HL-60 (cell line): ENCODE data around the gene HEYL.

ENCODE experiments used
- DNase-seq, 2 experiments: peaks; one replicate each; pipeline ENCODE4 v3.0.0-alpha.2; 2010 to 2020; ENCODE audit warnings: low read depth in 1 of 2, low spot score in 1 of 2
- H3K27ac ChIP-seq: fragments of 250-450 bp; sonication (Bioruptor Pico); replicated peaks from 2 replicates; pipeline ENCODE4 v1.5.1; 2020; ENCODE audit warnings: mild to moderate bottlenecking, moderate library complexity
- H3K27me3 ChIP-seq: fragments of 250-450 bp; sonication (Bioruptor Pico); 2 replicates; pipeline ENCODE4 v1.5.1; 2021; ENCODE audit warnings: mild to moderate bottlenecking, moderate library complexity; ENCODE audit not compliant: insufficient read depth, poor library complexity, severe bottlenecking
- H3K4me3 ChIP-seq: replicated peaks from 2 replicates; pipeline ENCODE4 v1.5.1; 2011; ENCODE audit warnings: mild to moderate bottlenecking, control low read depth, low read length; ENCODE audit not compliant: insufficient read depth
- GABPA ChIP-seq: IDR thresholded peaks from 2 replicates; pipeline ENCODE4 v1.6.1; 2012; ENCODE audit warnings: low read depth
- POLR2AphosphoS5 ChIP-seq: IDR thresholded peaks from 2 replicates; pipeline ENCODE4 v1.6.1; 2012; ENCODE audit warnings: low read depth
- SPI1 ChIP-seq: IDR thresholded peaks from 2 replicates; pipeline ENCODE4 v1.6.1; 2012; ENCODE audit warnings: low read depth, mild to moderate bottlenecking, borderline replicate concordance
- TF ChIP-seq, protein P1 (sequence below): IDR thresholded peaks from 2 replicates; pipeline ENCODE4 v1.6.1; 2012; ENCODE audit warnings: low read depth; ENCODE audit not compliant: insufficient replicate concordance
- TF ChIP-seq, protein P2 (sequence below): IDR thresholded peaks from one replicate; pipeline ENCODE4 v1.5.1; 2011; ENCODE audit warnings: low read length, control low read depth, inconsistent platforms; ENCODE audit not compliant: insufficient read depth

Gene HEYL

DNA sequence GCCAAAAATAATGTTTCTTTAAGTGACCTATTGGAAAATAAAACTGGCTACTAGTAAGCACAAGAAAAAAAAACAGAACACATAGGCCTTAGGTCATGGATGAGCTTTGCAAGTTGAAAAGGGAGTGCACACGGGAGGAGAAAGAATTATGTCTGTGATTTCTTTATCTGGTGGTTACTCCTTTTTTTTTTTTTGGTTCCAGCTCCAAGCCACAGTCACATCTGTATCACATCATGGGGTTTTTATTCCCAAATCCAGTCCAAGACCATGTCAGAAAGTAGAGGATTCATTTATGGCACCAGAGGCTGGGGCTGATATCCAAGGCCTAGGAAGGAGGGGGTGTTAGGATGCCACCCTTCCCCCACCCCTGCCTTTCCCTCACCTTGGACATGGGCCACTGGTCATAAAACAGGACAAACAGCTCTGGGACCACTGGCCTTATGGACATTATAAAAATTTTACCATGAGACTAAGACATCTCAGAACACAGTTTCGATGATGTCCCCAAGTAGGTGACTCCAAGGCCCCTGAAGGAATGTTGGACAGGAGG, 10.3 kb upstream of the HEYL start:
- TF ChIP-seq GABPA = no peak
- no peak for TF ChIP-seq SPI1
- TF ChIP-seq POLR2AphosphoS5 = no peak
- TF ChIP-seq, protein P1, sequence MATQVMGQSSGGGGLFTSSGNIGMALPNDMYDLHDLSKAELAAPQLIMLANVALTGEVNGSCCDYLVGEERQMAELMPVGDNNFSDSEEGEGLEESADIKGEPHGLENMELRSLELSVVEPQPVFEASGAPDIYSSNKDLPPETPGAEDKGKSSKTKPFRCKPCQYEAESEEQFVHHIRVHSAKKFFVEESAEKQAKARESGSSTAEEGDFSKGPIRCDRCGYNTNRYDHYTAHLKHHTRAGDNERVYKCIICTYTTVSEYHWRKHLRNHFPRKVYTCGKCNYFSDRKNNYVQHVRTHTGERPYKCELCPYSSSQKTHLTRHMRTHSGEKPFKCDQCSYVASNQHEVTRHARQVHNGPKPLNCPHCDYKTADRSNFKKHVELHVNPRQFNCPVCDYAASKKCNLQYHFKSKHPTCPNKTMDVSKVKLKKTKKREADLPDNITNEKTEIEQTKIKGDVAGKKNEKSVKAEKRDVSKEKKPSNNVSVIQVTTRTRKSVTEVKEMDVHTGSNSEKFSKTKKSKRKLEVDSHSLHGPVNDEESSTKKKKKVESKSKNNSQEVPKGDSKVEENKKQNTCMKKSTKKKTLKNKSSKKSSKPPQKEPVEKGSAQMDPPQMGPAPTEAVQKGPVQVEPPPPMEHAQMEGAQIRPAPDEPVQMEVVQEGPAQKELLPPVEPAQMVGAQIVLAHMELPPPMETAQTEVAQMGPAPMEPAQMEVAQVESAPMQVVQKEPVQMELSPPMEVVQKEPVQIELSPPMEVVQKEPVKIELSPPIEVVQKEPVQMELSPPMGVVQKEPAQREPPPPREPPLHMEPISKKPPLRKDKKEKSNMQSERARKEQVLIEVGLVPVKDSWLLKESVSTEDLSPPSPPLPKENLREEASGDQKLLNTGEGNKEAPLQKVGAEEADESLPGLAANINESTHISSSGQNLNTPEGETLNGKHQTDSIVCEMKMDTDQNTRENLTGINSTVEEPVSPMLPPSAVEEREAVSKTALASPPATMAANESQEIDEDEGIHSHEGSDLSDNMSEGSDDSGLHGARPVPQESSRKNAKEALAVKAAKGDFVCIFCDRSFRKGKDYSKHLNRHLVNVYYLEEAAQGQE = no peak
- TF ChIP-seq, protein P2, sequence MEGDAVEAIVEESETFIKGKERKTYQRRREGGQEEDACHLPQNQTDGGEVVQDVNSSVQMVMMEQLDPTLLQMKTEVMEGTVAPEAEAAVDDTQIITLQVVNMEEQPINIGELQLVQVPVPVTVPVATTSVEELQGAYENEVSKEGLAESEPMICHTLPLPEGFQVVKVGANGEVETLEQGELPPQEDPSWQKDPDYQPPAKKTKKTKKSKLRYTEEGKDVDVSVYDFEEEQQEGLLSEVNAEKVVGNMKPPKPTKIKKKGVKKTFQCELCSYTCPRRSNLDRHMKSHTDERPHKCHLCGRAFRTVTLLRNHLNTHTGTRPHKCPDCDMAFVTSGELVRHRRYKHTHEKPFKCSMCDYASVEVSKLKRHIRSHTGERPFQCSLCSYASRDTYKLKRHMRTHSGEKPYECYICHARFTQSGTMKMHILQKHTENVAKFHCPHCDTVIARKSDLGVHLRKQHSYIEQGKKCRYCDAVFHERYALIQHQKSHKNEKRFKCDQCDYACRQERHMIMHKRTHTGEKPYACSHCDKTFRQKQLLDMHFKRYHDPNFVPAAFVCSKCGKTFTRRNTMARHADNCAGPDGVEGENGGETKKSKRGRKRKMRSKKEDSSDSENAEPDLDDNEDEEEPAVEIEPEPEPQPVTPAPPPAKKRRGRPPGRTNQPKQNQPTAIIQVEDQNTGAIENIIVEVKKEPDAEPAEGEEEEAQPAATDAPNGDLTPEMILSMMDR = no peak
- peaks cover 2% of the 10 kb centered on the region for H3K27me3 ChIP-seq
- H3K27ac ChIP-seq = no peak overlapping the region
- DNase-seq = no peak
- no peak overlapping the region for H3K4me3 ChIP-seq

DNA sequence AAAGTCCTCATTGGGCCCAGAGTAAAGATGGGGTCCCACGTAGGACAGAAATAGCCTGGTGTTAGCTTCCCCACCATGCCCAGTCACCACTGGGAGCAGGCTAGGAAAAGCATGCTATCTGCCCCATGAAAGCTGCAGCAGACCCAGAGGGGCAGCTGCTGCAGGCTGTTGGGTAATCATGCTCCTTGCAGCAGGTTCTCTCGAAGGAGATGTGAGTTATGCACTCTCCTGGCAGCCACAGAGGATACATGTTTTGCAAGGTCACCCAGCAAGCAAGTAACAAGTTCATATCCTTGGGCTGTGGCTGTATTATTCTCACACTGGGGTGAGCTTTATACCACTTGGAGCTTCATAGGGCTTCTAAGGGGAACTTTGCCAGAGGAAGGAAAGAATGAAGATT, 9.1 kb upstream of the HEYL start:
- Histone ChIP-seq H3K27ac (no peak overlapping the region), H3K27me3 (no peaks in the 10 kb centered on the region), H3K4me3 (no peak overlapping the region)
- TF ChIP-seq, protein P2 = no peak
- no peak for TF ChIP-seq GABPA
- no peak for TF ChIP-seq SPI1
- TF ChIP-seq POLR2AphosphoS5 = no peak
- TF ChIP-seq, protein P1 = no peak
- no peak for DNase-seq

DNA sequence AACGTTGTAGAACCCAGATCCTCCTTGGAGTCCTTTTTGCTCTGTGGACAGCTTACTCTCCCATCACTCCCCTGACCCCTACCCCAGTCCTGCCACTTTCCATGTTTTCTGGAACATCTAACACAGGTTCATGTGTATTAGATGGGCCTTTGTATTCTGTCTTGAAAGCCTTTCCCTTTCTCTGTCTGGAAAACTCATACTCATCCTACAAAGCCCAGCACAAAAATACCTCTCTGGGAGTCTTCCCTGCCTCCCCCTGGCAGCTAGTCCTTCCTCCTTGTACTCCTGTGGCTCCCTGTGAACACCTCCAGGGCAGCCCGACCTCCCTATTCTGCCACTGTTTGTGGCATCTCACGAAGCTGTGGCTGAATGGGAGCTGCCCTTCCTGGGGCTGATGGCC, 7.8 kb upstream of the HEYL start:
- H3K27me3 ChIP-seq = no peaks in the 10 kb centered on the region
- TF ChIP-seq SPI1 (no peak), POLR2AphosphoS5 (no peak), GABPA (no peak)
- TF ChIP-seq, protein P1 = no peak
- TF ChIP-seq, protein P2 = no peak

More for the DNA sequence above, 7.8 kb upstream of the HEYL start:
- Histone ChIP-seq H3K4me3 (no peak overlapping the region), H3K27ac (no peak overlapping the region)
- DNase-seq = no peak
